A549 (cell line): ENCODE measurements around the gene PRPF31. TPM values are rescaled to one million over a fixed set of nuclear protein-coding genes. Genes with fewer than 3 reads are reported as not detected.

ENCODE experiments used
- ATAC-seq, 2 experiments: fragments of 200-7000 bp in 1 of 2; fragments of >200 bp in 1 of 2; cut with Nextera tagmentation in 1 of 2; cut with Tn5 transposase in 1 of 2; 3 replicates each; pipeline versions ENCODE4 v1.8.0 to v1.9.1; 2018 to 2020; ENCODE audit warnings: mild to moderate bottlenecking in 1 of 2, moderate library complexity in 1 of 2
- CTCF ChIA-PET: fragments of 300-600 bp; sonication (Branson Sonifier 250); formaldehyde crosslinking; extraction: SDS; loops from one replicate; lab custom pipeline; 2021; ENCODE audit warnings: antibody characterized with exemption, inconsistent platforms; lab: Yijun Ruan, JAX
- POLR2A ChIA-PET: fragments of 350-600 bp; formaldehyde crosslinking; extraction: SDS; loops from one replicate; lab custom pipeline; 2021; ENCODE audit warnings: antibody characterized with exemption, inconsistent platforms; lab: Yijun Ruan, JAX
- DNase-seq, 2 experiments: peaks; one replicate each; pipeline versions ENCODE4 v3.0.0 to v3.0.0-alpha.2; 2011 to 2016; ENCODE audit warnings: low read depth in 1 of 2, low spot score in 1 of 2
- FAIRE-seq: peaks from 2 replicates; lab custom pipeline; 2011; peaks lifted over from hg19 to GRCh38; lab: Jason Lieb, UNC
- H3K27ac ChIP-seq, 2 experiments: fragments of >200 bp; sonication (Bioruptor Twin); formaldehyde crosslinking; 3 replicates each; pipeline ENCODE4 v1.5.1; 2016 to 2017
- H3K4me1 ChIP-seq: fragments of >200 bp; sonication (Bioruptor Twin); formaldehyde crosslinking; 3 replicates; pipeline ENCODE4 v1.6.1; 2016
- H3K4me2 ChIP-seq: fragments of >200 bp; sonication (Bioruptor Twin); formaldehyde crosslinking; 3 replicates; pipeline ENCODE4 v1.6.1; 2016
- H3K4me3 ChIP-seq: fragments of >200 bp; sonication (Bioruptor Twin); formaldehyde crosslinking; 3 replicates; pipeline ENCODE4 v1.5.1; 2016
- H3K9me3 ChIP-seq: fragments of >200 bp; sonication (Bioruptor Twin); formaldehyde crosslinking; 3 replicates; pipeline ENCODE4 v1.6.1; 2016
- BHLHE40 ChIP-seq: IDR thresholded peaks from 2 replicates; pipeline ENCODE4 v1.6.1; 2012; ENCODE audit warnings: low read depth, low read length, inconsistent platforms
- HOXA7 ChIP-seq: fragments of 250-450 bp; sonication (Bioruptor Pico); IDR thresholded peaks from 2 replicates; pipeline ENCODE4 v1.5.0; 2020; ENCODE audit warnings: mild to moderate bottlenecking, moderate library complexity
- HOXB5 ChIP-seq: fragments of 250-450 bp; sonication (Bioruptor Pico); IDR thresholded peaks from 2 replicates; pipeline ENCODE4 v1.5.0; 2020; ENCODE audit warnings: mild to moderate bottlenecking, moderate library complexity
- JUN ChIP-seq, 2 experiments: fragments of >200 bp; sonication (Bioruptor Twin); formaldehyde crosslinking; IDR thresholded peaks; 2 replicates in 1 of 2; 3 replicates in 1 of 2; pipeline ENCODE4 v1.6.1; 2016 to 2017
- JUNB ChIP-seq: fragments of >200 bp; sonication (Bioruptor Twin); formaldehyde crosslinking; IDR thresholded peaks from 2 replicates; pipeline ENCODE4 v1.6.1; 2016
- KDM1A ChIP-seq: fragments of 200-600 bp; sonication (generic); IDR thresholded peaks from 2 replicates; pipeline ENCODE4 v1.6.1; 2016; ENCODE audit warnings: low read depth, mild to moderate bottlenecking
- KDM5A ChIP-seq: fragments of 200-600 bp; sonication (generic); IDR thresholded peaks from 2 replicates; pipeline ENCODE4 v1.6.1; 2016; ENCODE audit warnings: antibody characterized with exemption, mild to moderate bottlenecking
- MAFK ChIP-seq: fragments of 450-650 bp; IDR thresholded peaks from 2 replicates; pipeline ENCODE4 v1.6.1; 2014; ENCODE audit not compliant: partially characterized antibody
- MYC ChIP-seq: IDR thresholded peaks from 2 replicates; pipeline ENCODE4 v1.6.1; 2012; ENCODE audit warnings: mild to moderate bottlenecking, inconsistent platforms, low read length, improper control_type of control experiment, borderline replicate concordance
- POLR2A ChIP-seq: IDR thresholded peaks from 2 replicates; pipeline ENCODE4 v1.6.1; 2012; ENCODE audit warnings: mild to moderate bottlenecking, low read length
- POLR2AphosphoS2 ChIP-seq: conservative IDR thresholded peaks from 2 replicates; pipeline ENCODE4 v1.6.1; 2012; ENCODE audit warnings: low read length, improper control_type of control experiment, inconsistent platforms
- RFX5 ChIP-seq: fragments of 450-650 bp; IDR thresholded peaks from 2 replicates; pipeline ENCODE4 v1.7.1; 2014; ENCODE audit warnings: antibody characterized with exemption, mild to moderate bottlenecking, moderate library complexity
- RNF2 ChIP-seq: fragments of 200-600 bp; sonication (generic); IDR thresholded peaks from 2 replicates; pipeline ENCODE4 v1.6.1; 2016; ENCODE audit warnings: low read depth, mild to moderate bottlenecking, antibody characterized with exemption, moderate library complexity, borderline replicate concordance
- ZFP36 ChIP-seq: fragments of 450-650 bp; IDR thresholded peaks from 2 replicates; pipeline ENCODE4 v1.6.1; 2014; ENCODE audit warnings: borderline replicate concordance; ENCODE audit not compliant: partially characterized antibody
- ZSCAN20 ChIP-seq: fragments of 250-450 bp; sonication (Bioruptor Pico); IDR thresholded peaks from 2 replicates; pipeline ENCODE4 v1.8.0; 2022; ENCODE audit warnings: mild to moderate bottlenecking, moderate library complexity
- WGBS: methylation state at CpG from one replicate; pipeline ENCODE4 v1.1.6; 2017; ENCODE audit errors: missing lambda C conversion rate; 5-methylcytosine and 5-hydroxymethylcytosine counted together
- polyA plus RNA-seq, 4 experiments: library from polyadenylated mRNA; depleted of rRNA in 3 of 4; stranded (reverse); fragments of >200 nt; fragmentation: RNase III in 1 of 4; extraction: RNeasy Plus Mini Kit Qiagen cat#74134 plus additional on column Dnase treatment in 1 of 4; gene quantifications; 2 replicates in 3 of 4; 3 replicates in 1 of 4; pipeline ENCODE4 v1.2.3, GENCODE V29; 2011 to 2017
- TF ChIP-seq, protein P1 (sequence below): fragments of >200 bp; sonication (Bioruptor Twin); formaldehyde crosslinking; IDR thresholded peaks from 3 replicates; pipeline ENCODE4 v1.5.1; 2016
- TF ChIP-seq, protein P2 (sequence below): fragments of 150-350 bp; IDR thresholded peaks from 2 replicates; pipeline ENCODE4 v1.6.1; 2014; ENCODE audit warnings: low read depth, mild to moderate bottlenecking, low read length
- TF ChIP-seq, protein P3 (sequence below): IDR thresholded peaks from 2 replicates; pipeline ENCODE4 v1.6.1; 2012

The PRPF31 gene
- polyA plus RNA-seq, 2 of the 4 experiments (the other 2 are of a cell fraction) = 69.8 to 169 TPM

DNA sequence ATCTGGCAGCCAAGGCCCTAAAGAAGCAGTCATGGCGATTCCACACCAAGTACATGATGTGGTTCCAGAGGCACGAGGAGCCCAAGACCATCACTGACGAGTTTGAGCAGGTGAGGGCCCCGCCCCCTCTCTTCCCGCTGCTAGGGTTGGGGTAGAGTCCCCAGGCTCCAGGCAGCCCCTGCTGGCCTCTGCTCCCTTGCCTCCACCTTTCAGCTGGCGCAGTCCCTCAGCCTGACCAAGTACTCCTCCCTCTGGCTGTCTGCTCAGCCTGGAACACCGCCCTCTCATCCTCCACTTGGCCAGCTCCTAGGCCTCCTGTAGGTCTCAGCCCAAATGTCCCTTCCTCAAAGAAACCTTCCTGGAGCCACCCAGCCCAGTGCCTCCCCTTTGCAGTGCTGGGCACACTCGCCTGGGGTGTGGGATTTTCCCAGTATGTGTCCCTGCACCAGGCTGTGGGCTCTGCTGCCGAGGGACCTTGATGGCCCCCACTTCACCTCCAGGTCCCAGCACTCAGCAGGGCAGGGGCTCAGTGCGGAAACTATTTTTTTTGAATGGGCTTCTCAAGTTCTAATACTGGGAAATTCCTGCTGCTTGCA is 38.3 kb downstream of the PRPF31 start:
- Histone ChIP-seq H3K4me1 (peaks cover 10% of the 10 kb centered on the region), H3K9me3 (no peaks in the 10 kb centered on the region), H3K27ac (no peak overlapping the region), H3K4me2 (no peak overlapping the region), H3K4me3 (no peak overlapping the region)
- FAIRE-seq (no peak), DNase-seq (no peak), ATAC-seq (peak; percentile 9 to 14; a peak in 3 of 6 replicates)
- POLR2A ChIA-PET = interaction anchor here (2.1 kb wide), 1 partner anchor 17 kb away, joined by 10 read pairs; the partner anchor contains the start of gene CNOT3
- TF ChIP-seq, protein P1, sequence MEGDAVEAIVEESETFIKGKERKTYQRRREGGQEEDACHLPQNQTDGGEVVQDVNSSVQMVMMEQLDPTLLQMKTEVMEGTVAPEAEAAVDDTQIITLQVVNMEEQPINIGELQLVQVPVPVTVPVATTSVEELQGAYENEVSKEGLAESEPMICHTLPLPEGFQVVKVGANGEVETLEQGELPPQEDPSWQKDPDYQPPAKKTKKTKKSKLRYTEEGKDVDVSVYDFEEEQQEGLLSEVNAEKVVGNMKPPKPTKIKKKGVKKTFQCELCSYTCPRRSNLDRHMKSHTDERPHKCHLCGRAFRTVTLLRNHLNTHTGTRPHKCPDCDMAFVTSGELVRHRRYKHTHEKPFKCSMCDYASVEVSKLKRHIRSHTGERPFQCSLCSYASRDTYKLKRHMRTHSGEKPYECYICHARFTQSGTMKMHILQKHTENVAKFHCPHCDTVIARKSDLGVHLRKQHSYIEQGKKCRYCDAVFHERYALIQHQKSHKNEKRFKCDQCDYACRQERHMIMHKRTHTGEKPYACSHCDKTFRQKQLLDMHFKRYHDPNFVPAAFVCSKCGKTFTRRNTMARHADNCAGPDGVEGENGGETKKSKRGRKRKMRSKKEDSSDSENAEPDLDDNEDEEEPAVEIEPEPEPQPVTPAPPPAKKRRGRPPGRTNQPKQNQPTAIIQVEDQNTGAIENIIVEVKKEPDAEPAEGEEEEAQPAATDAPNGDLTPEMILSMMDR = no peak
- TF ChIP-seq ZSCAN20 (CRISPR knock-in tag) = no peak
- no peak for TF ChIP-seq BHLHE40
- TF ChIP-seq, protein P2, sequence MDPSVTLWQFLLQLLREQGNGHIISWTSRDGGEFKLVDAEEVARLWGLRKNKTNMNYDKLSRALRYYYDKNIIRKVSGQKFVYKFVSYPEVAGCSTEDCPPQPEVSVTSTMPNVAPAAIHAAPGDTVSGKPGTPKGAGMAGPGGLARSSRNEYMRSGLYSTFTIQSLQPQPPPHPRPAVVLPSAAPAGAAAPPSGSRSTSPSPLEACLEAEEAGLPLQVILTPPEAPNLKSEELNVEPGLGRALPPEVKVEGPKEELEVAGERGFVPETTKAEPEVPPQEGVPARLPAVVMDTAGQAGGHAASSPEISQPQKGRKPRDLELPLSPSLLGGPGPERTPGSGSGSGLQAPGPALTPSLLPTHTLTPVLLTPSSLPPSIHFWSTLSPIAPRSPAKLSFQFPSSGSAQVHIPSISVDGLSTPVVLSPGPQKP = no peak
- TF ChIP-seq JUN (IDR thresholded peaks at IDR 0.05) = peak; percentile 17 to 47; a peak in 1 of 5 replicates
- no peak for TF ChIP-seq MYC
- TF ChIP-seq POLR2A = no peak
- no peak for TF ChIP-seq RFX5
- TF ChIP-seq JUNB = no peak
- no peak for TF ChIP-seq ZFP36
- TF ChIP-seq, protein P3, sequence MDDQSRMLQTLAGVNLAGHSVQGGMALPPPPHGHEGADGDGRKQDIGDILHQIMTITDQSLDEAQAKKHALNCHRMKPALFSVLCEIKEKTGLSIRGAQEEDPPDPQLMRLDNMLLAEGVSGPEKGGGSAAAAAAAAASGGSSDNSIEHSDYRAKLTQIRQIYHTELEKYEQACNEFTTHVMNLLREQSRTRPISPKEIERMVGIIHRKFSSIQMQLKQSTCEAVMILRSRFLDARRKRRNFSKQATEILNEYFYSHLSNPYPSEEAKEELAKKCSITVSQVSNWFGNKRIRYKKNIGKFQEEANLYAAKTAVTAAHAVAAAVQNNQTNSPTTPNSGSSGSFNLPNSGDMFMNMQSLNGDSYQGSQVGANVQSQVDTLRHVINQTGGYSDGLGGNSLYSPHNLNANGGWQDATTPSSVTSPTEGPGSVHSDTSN = 0 out of 2 replicates have a peak, but pooled peaks have one; percentile 14
- TF ChIP-seq POLR2AphosphoS2 = no peak
- TF ChIP-seq HOXA7 (CRISPR knock-in tag) = no peak
- no peak for TF ChIP-seq RNF2
- 90% methylated on average over 10 of the region's 10 CpGs for WGBS
- CTCF ChIA-PET = interaction anchor here (4.9 kb wide), 1 partner anchor 15 kb away, joined by 25 read pairs; no protein-coding TSS in a partner anchor

DNA sequence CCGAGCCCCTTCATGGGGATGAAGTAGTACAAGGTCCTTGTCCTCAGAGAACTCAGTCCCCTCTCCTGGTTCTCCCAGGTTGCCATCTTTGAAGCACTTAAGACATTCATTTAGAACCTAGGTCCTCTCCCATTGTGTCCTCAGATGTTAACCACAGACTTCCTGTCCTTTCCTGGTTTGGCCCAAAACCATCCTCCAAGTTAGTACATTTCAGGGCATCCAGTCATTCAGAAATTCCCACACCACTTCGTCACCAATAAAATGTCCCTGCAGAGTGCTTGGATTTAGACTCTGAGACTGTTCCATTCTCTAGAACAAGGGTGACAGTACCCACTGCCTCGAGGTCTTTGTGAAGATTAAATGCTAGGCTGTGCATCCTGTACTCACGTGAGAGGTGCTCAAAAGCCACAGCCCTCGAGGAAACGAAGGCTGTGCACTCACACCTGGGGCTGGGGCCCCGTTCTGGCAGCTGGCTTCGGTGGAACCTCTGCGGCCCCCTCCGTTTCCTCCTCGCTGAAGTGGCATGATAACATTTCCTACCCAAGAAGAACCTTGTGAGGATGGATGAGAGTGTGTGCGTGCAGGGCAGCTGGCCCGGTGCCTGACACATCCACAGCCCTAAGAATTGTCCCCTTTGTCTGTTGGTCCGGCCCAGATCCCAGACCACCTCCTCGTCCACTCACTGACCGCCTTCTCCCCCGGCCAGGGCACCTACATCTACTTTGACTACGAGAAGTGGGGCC is 39.2 kb downstream of the PRPF31 start:
- TF ChIP-seq BHLHE40 (no peak), MYC (no peak), MAFK (no peak), KDM5A (no peak), HOXB5 (CRISPR knock-in tag) (no peak), KDM1A (no peak), HOXA7 (CRISPR knock-in tag) (no peak)
- H3K4me1 ChIP-seq = peaks cover 10% of the 10 kb centered on the region
- ATAC-seq = no peak
- no peak overlapping the region for H3K4me2 ChIP-seq
- FAIRE-seq = no peak
- H3K4me3 ChIP-seq = no peak overlapping the region
- WGBS = 90% methylated on average over 18 of the region's 18 CpGs
- H3K27ac ChIP-seq = no peak overlapping the region
- POLR2A ChIA-PET = interaction anchor here (2.1 kb wide), 2 partner anchors 18 kb away, joined by 10 to 14 read pairs; partner anchors contain the start of gene CNOT3
- DNase-seq = no peak
- CTCF ChIA-PET = no interaction called here
- H3K9me3 ChIP-seq = no peaks in the 10 kb centered on the region
